ENCODE measurements around the gene ACIN1. TPM values are rescaled to one million over a fixed set of nuclear protein-coding genes. Genes with fewer than 3 reads are reported as not detected.

The ACIN1 gene
- total RNA-seq, 1 donor from 2014 or later = 62.1 TPM

- no peak overlapping the region for H3K9ac ChIP-seq (ENCODE audit: low read depth in 1 of 3, low read length in 3 of 3)
- H3K9me3 ChIP-seq (ENCODE audit: control insufficient read depth in 3 of 3, low read length in 3 of 3) = no peaks in the 10 kb centered on the region
- H3K4me3 ChIP-seq (ENCODE audit: low read length in 3 of 3) = no peak overlapping the region
- peaks cover 12 to 14% (median 12%) of the 10 kb centered on the region in 3 donors for H3K36me3 ChIP-seq (ENCODE audit: control insufficient read depth in 3 of 3, insufficient read depth in 3 of 3, low read length in 3 of 3)
- peaks cover 10 to 20% (median 13%) of the 10 kb centered on the region in 3 donors for H3K4me1 ChIP-seq (ENCODE audit: control insufficient read depth in 3 of 3, insufficient read depth in 3 of 3, low read length in 3 of 3)
- H3K27ac ChIP-seq (ENCODE audit: low read depth, low read length) = no peak overlapping the region
- H3K27me3 ChIP-seq (ENCODE audit: control insufficient read depth in 3 of 3, insufficient read depth in 3 of 3, low read length in 3 of 3) = no peaks in the 10 kb centered on the region
Observed at GRCh38 chr14:23055147-23055550, 39.8 kb downstream of the ACIN1 start.

GRCh38 chr14:23054000-23054811, 40.7 kb downstream of the ACIN1 start:
- Histone ChIP-seq H3K36me3 (ENCODE audit: control insufficient read depth in 3 of 3, insufficient read depth in 3 of 3, low read length in 3 of 3) (peaks cover 7% of the 10 kb centered on the region in 3 donors), H3K27ac (ENCODE audit: low read depth, low read length) (no peak overlapping the region), H3K27me3 (ENCODE audit: control insufficient read depth in 3 of 3, insufficient read depth in 3 of 3, low read length in 3 of 3) (no peaks in the 10 kb centered on the region), H3K9me3 (ENCODE audit: control insufficient read depth in 3 of 3, low read length in 3 of 3) (no peaks in the 10 kb centered on the region), H3K4me3 (ENCODE audit: low read length in 3 of 3) (no peak overlapping the region), H3K9ac (ENCODE audit: low read depth in 1 of 3, low read length in 3 of 3) (no peak overlapping the region), H3K4me1 (ENCODE audit: control insufficient read depth in 3 of 3, insufficient read depth in 3 of 3, low read length in 3 of 3) (peaks cover 10 to 20% (median 13%) of the 10 kb centered on the region in 3 donors)

GRCh38 chr14:23053426-23053825, 41.5 kb downstream of the ACIN1 start:
- Histone ChIP-seq H3K9ac (ENCODE audit: low read depth in 1 of 3, low read length in 3 of 3) (no peak overlapping the region), H3K27ac (ENCODE audit: low read depth, low read length) (no peak overlapping the region), H3K4me3 (ENCODE audit: low read length in 3 of 3) (no peak overlapping the region), H3K9me3 (ENCODE audit: control insufficient read depth in 3 of 3, low read length in 3 of 3) (no peaks in the 10 kb centered on the region), H3K4me1 (ENCODE audit: control insufficient read depth in 3 of 3, insufficient read depth in 3 of 3, low read length in 3 of 3) (peaks cover 10 to 20% (median 13%) of the 10 kb centered on the region in 3 donors), H3K36me3 (ENCODE audit: control insufficient read depth in 3 of 3, insufficient read depth in 3 of 3, low read length in 3 of 3) (no peaks in the 10 kb centered on the region), H3K27me3 (ENCODE audit: control insufficient read depth in 3 of 3, insufficient read depth in 3 of 3, low read length in 3 of 3) (no peaks in the 10 kb centered on the region)

GRCh38 chr14:23052671-23053070, 42.3 kb downstream of the ACIN1 start:
- peaks cover 8 to 17% (median 10%) of the 10 kb centered on the region in 3 donors for H3K4me1 ChIP-seq (ENCODE audit: control insufficient read depth in 3 of 3, insufficient read depth in 3 of 3, low read length in 3 of 3)
- H3K9ac ChIP-seq (ENCODE audit: low read depth in 1 of 3, low read length in 3 of 3) = peak overlapping the region in 1 of 3 donors; percentile 33
- no peaks in the 10 kb centered on the region for H3K9me3 ChIP-seq (ENCODE audit: control insufficient read depth in 3 of 3, low read length in 3 of 3)
- no peak overlapping the region for H3K27ac ChIP-seq (ENCODE audit: low read depth, low read length)
- H3K4me3 ChIP-seq (ENCODE audit: low read length in 3 of 3) = no peak overlapping the region
- H3K36me3 ChIP-seq (ENCODE audit: control insufficient read depth in 3 of 3, insufficient read depth in 3 of 3, low read length in 3 of 3) = no peaks in the 10 kb centered on the region
- no peaks in the 10 kb centered on the region for H3K27me3 ChIP-seq (ENCODE audit: control insufficient read depth in 3 of 3, insufficient read depth in 3 of 3, low read length in 3 of 3)

- peaks cover 8 to 15% (median 10%) of the 10 kb centered on the region in 3 donors for H3K4me1 ChIP-seq (ENCODE audit: control insufficient read depth in 3 of 3, insufficient read depth in 3 of 3, low read length in 3 of 3)
- H3K9me3 ChIP-seq (ENCODE audit: control insufficient read depth in 3 of 3, low read length in 3 of 3) = no peaks in the 10 kb centered on the region
- no peaks in the 10 kb centered on the region for H3K36me3 ChIP-seq (ENCODE audit: control insufficient read depth in 3 of 3, insufficient read depth in 3 of 3, low read length in 3 of 3)
- H3K9ac ChIP-seq (ENCODE audit: low read depth in 1 of 3, low read length in 3 of 3) = peak overlapping the region in 1 of 3 donors; percentile 33
- H3K27ac ChIP-seq (ENCODE audit: low read depth, low read length) = no peak overlapping the region
- H3K27me3 ChIP-seq (ENCODE audit: control insufficient read depth in 3 of 3, insufficient read depth in 3 of 3, low read length in 3 of 3) = no peaks in the 10 kb centered on the region
- no peak overlapping the region for H3K4me3 ChIP-seq (ENCODE audit: low read length in 3 of 3)
Observed at GRCh38 chr14:23052182-23052623, 42.7 kb downstream of the ACIN1 start.

GRCh38 chr14:23051141-23052057, 43.5 kb downstream of the ACIN1 start:
- Histone ChIP-seq H3K9ac (ENCODE audit: low read depth in 1 of 3, low read length in 3 of 3) (no peak overlapping the region), H3K27me3 (ENCODE audit: control insufficient read depth in 3 of 3, insufficient read depth in 3 of 3, low read length in 3 of 3) (no peaks in the 10 kb centered on the region), H3K27ac (ENCODE audit: low read depth, low read length) (no peak overlapping the region)

GRCh38 chr14:23049011-23049410, 45.9 kb downstream of the ACIN1 start:
- H3K9ac ChIP-seq (ENCODE audit: low read depth in 1 of 3, low read length in 3 of 3) = no peak overlapping the region
- H3K9me3 ChIP-seq (ENCODE audit: control insufficient read depth in 3 of 3, low read length in 3 of 3) = no peaks in the 10 kb centered on the region
- no peak overlapping the region for H3K4me3 ChIP-seq (ENCODE audit: low read length in 3 of 3)
- H3K36me3 ChIP-seq (ENCODE audit: control insufficient read depth in 3 of 3, insufficient read depth in 3 of 3, low read length in 3 of 3) = no peaks in the 10 kb centered on the region
- peaks cover 0 to 9% (median 3%) of the 10 kb centered on the region in 3 donors for H3K4me1 ChIP-seq (ENCODE audit: control insufficient read depth in 3 of 3, insufficient read depth in 3 of 3, low read length in 3 of 3)
- H3K27me3 ChIP-seq (ENCODE audit: control insufficient read depth in 3 of 3, insufficient read depth in 3 of 3, low read length in 3 of 3) = no peaks in the 10 kb centered on the region
- no peak overlapping the region for H3K27ac ChIP-seq (ENCODE audit: low read depth, low read length)

More at GRCh38 chr14:23051141-23052057, 43.5 kb downstream of the ACIN1 start:
- H3K4me1 ChIP-seq (ENCODE audit: control insufficient read depth in 3 of 3, insufficient read depth in 3 of 3, low read length in 3 of 3) = peaks cover 2 to 9% (median 3%) of the 10 kb centered on the region in 3 donors
- no peak overlapping the region for H3K4me3 ChIP-seq (ENCODE audit: low read length in 3 of 3)
- no peaks in the 10 kb centered on the region for H3K9me3 ChIP-seq (ENCODE audit: control insufficient read depth in 3 of 3, low read length in 3 of 3)
- H3K36me3 ChIP-seq (ENCODE audit: control insufficient read depth in 3 of 3, insufficient read depth in 3 of 3, low read length in 3 of 3) = no peaks in the 10 kb centered on the region

GRCh38 chr14:23047751-23048693, 46.9 kb downstream of the ACIN1 start:
- H3K4me1 ChIP-seq (ENCODE audit: control insufficient read depth in 3 of 3, insufficient read depth in 3 of 3, low read length in 3 of 3) = peaks cover 0 to 9% (median 3%) of the 10 kb centered on the region in 3 donors
- H3K36me3 ChIP-seq (ENCODE audit: control insufficient read depth in 3 of 3, insufficient read depth in 3 of 3, low read length in 3 of 3) = no peaks in the 10 kb centered on the region
- no peaks in the 10 kb centered on the region for H3K27me3 ChIP-seq (ENCODE audit: control insufficient read depth in 3 of 3, insufficient read depth in 3 of 3, low read length in 3 of 3)
- no peak overlapping the region for H3K4me3 ChIP-seq (ENCODE audit: low read length in 3 of 3)
- H3K9me3 ChIP-seq (ENCODE audit: control insufficient read depth in 3 of 3, low read length in 3 of 3) = no peaks in the 10 kb centered on the region
- H3K9ac ChIP-seq (ENCODE audit: low read depth in 1 of 3, low read length in 3 of 3) = no peak overlapping the region
- no peak overlapping the region for H3K27ac ChIP-seq (ENCODE audit: low read depth, low read length)

GRCh38 chr14:23047034-23047634, 47.8 kb downstream of the ACIN1 start:
- Histone ChIP-seq H3K9ac (ENCODE audit: low read depth in 1 of 3, low read length in 3 of 3) (no peak overlapping the region), H3K36me3 (ENCODE audit: control insufficient read depth in 3 of 3, insufficient read depth in 3 of 3, low read length in 3 of 3) (no peaks in the 10 kb centered on the region), H3K27ac (ENCODE audit: low read depth, low read length) (no peak overlapping the region)

More at GRCh38 chr14:23047034-23047634, 47.8 kb downstream of the ACIN1 start:
- no peaks in the 10 kb centered on the region for H3K9me3 ChIP-seq (ENCODE audit: control insufficient read depth in 3 of 3, low read length in 3 of 3)
- peaks cover 0 to 9% (median 3%) of the 10 kb centered on the region in 3 donors for H3K4me1 ChIP-seq (ENCODE audit: control insufficient read depth in 3 of 3, insufficient read depth in 3 of 3, low read length in 3 of 3)
- H3K4me3 ChIP-seq (ENCODE audit: low read length in 3 of 3) = no peak overlapping the region
- H3K27me3 ChIP-seq (ENCODE audit: control insufficient read depth in 3 of 3, insufficient read depth in 3 of 3, low read length in 3 of 3) = no peaks in the 10 kb centered on the region
